HG03575 (cell line): Measurements from ENCODE around the gene TMTC2.

Source experiments
- ATAC-seq: cut with Tn5 transposase; IDR thresholded peaks from one replicate; pipeline ENCODE4 v1.9.1; 2021; ENCODE audit not compliant: unreplicated experiment, insufficient number of reproducible peaks, low FRiP score; ENCODE audit errors: extremely low read depth

The TMTC2 gene

DNA sequence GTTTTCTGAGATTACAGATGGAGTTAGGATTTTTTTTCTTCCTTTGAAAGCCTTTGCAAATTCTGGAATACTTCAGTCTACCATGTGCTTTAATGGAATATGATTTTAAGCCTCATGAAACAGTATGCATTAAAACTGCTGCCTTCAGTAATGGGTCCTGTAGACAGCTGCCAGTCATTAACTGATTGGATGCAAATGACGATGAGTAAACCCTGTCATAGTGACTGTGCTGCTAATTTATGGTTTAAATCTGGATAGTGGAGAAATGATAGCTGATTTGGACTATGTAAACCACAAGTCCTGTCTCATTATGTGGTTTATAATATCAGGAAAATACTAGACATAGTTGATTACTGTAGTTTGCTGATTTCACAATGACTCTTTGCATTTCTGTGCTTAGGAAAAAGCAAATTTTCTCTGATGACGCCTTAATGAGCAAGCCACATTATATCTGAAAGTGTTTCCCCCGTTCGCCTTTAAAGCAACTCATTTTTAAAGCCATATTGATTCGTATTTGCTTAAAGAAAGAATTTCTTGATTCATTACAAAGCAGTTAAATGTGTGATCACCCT is 217.6 kb downstream of the TMTC2 start:
- ATAC-seq, result no peak

DNA sequence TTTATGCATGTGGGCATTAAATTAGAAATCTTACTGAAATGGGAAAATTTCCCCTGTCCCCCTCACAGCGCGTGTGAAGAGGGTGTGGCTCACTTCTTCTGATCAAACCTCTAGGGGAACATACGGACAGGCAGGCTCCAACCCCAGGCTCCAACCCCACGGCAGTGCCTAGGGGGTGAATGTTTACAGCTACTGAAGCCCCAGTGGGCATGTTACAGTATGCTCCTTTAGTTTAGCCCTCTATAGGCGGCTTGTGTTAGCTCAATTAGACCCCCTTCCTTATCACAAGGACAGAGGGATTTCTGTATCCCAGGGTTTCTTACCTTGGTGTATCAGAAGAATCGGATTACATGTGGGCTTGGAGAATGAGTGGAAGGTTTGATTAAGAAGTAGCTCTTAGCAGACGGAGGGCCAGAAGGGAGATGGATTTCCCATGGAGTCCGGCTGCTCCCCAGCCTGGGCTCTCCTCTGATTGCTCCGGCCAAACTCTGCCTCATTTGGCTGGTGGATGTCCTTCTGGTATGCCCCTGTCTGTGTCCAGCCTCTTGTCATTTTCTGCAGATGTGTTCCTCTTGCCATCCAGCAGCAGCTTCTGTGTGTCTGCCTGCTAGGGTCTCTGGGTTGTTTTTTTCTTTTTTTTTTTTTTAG is 223.7 kb downstream of the TMTC2 start:
- no peak for ATAC-seq

DNA sequence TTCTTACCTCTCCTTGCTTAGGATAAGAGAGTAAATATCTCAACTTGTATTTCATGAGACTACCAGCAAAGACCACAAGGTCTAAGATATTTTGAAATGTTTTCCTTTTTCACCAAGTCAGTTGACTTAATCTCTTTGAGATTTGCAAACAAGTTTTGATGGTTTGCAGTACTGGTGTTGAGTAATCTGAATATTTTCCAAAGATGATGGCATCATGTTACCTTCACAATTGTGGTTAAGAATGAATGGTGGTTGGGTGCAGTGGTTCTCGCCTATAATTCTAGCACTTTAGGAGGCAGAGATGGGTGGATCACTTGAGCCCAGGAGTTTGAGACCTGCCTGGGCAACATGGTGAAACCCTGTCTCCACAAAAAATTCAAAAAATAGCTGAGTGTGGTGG is 225.7 kb downstream of the TMTC2 start:
- ATAC-seq, result no peak

DNA sequence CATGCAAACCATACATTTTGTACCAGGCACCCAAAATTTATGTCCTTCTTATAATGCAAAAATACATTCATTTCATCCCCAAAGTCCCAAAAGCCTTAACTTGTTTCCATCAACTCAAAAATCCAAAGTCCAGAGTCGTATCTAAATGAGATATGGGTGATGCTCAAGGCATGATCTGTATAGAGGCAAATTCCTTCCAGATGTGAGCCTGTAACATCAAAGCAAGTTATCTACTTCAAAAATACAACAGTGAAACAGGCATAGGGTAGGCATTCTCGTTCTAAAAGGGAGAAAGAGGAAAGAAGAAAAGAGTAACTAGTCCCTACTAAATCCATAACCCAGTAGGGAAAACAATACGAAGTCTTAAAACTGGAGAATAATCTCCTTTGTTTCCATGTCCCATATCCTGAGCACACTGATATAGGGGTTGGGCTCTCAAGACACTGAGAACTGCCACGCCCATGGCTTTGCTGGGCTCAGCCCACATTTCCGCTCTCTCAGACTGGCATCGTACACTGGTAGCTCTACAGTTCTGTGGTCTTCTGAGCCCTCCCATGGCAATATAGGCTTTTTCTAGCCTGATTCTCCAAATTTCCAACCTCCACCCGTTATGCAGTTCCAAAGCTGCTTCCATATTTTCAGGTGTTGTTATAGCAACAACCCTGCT is 232.8 kb downstream of the TMTC2 start:
- ATAC-seq, result no peak

DNA sequence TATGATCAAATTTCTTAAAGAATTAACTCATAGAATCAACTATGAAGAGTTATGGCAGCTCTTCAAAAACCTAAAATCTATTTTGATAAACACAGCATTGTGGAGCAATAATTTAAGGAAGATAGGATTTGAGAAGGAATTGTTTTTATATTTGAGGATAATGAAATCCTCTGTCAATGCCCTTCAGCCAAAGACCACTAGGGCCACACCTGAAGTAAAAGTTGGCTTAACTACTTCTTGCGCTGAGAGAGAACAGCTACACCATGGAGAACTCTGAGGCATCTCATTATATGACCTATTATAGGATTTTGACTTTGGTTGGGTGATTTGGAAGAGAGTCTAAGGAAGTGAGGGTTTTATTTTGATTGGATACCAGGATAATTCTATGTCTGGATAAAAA is 237.2 kb downstream of the TMTC2 start:
- no peak for ATAC-seq

DNA sequence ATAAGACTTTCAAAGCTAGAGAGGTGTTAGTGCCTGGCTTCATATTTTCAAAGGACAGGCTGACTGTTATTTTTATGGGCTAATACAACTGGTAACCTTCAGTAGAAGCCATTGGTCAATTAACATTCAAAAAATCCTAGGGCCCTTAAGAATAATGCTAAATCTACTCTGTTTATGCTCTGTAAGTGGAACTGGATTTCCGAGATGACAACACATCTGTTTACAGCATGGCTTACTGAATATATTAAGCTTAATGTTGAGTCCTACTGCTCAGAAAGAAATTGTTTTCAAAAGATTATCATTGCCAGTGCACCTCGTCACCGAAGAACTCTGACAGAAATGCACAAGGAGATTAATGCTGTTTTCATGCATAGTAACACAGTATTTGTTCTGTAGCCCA is 239.9 kb downstream of the TMTC2 start:
- ATAC-seq, result no peak

DNA sequence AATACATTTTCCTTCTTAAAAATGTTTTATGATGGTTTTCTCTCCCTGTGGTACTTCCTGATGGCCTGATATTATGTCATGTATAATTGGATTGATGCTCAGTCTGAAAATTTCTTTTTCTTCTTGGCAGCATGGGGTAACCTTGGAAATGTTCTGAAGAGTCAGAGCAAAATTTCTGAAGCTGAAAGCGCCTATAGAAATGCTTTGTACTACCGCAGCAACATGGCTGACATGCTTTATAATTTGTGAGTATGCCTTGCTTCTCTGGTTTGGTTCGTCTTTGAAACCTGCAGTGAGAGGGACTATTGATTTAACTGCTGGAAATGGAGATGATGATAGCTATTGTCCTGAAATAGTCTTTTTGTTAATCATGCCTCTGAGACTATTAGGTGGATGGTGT is 243.6 kb downstream of the TMTC2 start:
- ATAC-seq, result no peak

DNA sequence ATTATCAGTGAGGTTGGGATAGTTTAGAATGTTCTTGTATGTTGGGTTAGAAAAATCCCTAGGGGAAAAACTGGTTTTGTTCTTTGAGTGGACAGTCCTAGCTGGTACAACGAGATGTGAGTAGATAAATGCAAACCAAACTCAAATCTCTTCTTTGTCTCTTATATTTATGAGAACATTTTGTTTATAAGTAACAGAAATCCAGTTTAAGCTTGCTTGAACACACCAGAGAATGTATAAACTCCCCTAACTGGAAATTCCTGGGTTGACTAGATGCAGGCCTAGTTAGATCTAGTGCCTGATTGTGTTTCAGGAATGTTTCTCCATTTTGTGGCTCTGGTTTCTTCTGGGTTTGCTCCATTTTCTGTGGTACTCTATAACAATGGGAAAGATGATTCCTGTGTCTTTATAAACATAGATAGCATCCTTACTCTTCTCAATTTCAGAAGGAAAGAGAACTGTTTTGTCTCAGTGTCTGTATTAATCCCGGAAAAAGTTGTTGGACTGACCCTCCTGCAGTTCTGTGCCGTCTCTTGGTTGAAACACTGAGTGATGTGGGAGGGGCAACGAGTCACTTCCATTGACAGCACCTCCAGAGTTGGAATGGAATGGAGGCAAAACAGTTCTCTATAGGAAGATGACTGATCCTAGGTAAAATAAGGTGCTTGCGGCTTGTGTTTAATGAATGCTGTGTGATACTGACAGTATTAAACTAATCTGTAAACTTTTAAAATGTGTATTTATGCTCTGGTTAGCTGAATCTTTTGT is 244.8 kb downstream of the TMTC2 start:
- ATAC-seq, result no peak

DNA sequence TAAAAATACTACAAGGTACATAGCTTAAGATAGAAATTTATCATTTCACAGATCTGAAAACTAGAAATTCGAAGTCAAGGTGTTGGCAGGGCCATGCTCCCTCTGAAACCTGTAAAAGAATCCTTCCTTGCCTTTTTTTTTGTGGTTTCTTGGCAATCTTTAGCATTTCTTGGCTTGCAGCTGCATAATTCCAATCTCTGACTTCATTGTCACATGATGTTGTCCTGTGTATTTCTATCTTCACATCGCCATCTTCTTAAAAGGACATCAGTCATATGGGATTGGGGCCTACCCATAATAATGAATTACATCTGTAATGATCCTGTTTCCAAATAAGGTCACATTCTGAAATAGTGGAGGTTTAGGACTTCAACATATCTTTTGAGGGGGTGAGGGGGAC is 250.4 kb downstream of the TMTC2 start:
- no peak for ATAC-seq

DNA sequence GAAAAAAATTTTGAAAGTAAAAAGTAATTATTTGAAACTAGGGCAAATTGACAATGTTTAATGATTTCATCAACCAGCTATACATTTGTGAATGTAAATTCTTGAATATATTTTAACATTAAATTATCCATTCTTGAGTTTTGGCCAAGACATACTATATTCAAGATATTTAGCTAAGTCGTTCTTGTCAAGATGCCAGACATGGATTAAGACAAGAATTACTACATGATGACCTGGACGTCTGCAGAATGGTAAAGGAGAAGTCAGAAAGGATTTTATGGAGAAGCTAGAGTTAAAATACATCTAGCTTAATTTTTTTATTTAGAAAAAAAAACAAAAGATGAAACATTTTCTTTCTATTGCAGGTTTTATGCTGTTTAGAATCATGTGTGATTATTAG is 255.8 kb downstream of the TMTC2 start:
- ATAC-seq, result no peak

DNA sequence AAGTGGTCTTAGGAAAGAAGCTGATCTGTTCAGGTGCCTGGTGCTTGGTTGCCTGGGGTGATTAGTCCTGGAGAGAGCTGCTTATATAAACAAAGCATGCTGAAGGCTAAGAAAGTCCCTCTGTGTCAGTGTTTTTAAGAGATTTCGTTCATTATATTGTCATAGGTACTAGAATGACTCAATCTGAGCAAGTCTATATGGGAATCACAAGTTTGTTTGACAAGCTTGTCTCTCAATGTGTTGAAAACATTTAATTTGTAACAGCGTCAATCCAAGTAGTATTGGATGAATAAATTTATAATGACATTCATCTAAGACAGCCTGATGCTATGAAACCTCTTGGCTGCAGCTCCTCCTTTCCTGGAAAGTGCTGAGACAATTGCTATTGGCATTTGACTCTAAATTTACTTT is 256.3 kb downstream of the TMTC2 start:
- ATAC-seq, result peak; percentile 34

DNA sequence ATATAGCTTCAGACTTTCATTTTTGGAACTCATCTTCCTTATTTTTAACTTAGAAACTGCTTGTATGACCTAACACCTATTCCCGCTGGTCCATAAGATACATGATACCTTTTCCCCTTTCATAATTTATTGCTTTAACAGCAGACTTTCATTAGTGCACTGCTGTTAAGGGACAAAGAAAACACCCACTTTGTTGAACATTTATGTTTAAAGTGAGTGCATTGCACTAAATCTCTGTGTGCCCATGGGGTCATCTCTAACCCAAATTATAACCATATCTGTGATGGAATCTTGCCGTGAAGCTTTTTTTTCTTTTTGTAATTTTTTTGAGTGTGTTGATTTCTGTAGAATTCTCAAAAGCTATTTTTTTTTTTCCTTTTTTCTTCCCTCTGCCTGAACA is 261.8 kb downstream of the TMTC2 start:
- no peak for ATAC-seq

DNA sequence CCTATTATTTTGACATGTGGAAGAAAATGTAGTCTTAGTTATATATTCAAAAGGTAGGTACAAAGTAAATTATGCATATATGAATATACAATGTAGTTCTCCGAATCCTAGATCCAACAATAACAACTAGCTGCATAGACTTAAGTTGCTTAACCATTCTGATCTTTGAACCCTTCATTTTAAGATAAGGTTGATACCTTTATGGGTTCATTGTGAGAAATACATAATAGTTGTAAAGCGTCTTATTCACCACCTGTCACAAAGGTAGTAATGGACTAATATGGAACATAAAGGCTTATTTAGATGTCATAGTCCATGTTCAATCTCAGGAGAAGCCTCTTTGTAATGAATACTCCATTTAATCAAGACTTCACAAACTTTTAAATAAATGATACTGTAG is 263.6 kb downstream of the TMTC2 start:
- no peak for ATAC-seq

DNA sequence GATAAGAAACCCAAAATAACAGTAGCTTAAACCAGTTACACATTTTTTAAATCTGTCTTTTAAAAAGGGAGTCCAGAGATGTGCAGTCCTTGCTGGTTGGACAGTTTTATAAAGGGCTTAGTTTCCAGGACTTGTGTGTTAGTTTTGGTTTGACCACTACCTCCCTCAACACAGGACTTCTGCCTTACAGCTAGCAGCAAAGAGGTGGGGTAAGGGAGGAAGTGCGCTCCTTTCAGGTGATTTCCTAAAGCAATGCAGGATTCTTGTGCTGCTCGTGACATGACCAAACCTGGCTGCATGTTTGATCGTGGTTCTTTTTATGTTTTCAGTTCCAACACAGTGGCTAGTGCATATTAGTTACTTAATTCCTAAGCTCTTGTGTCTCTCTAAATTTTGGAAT is 266.2 kb downstream of the TMTC2 start:
- no peak for ATAC-seq

DNA sequence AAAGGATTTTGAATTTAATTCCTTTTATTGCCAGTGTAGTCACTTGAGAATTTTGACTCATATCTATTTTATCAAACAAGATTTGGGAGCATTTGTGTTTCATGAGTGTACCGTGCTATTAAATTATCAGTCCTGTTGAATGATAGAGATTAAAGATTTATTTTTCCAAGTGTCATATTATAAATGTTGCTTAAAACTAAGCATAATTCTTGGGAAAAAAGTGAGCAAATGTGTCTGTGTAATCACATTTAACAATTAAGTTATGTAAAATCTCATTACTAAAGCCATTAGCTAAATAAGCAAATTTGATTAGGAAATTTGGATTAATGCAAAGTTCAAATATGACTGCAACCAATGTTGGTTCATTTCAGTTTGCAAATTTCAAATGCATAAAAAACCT is 266.7 kb downstream of the TMTC2 start:
- no peak for ATAC-seq

DNA sequence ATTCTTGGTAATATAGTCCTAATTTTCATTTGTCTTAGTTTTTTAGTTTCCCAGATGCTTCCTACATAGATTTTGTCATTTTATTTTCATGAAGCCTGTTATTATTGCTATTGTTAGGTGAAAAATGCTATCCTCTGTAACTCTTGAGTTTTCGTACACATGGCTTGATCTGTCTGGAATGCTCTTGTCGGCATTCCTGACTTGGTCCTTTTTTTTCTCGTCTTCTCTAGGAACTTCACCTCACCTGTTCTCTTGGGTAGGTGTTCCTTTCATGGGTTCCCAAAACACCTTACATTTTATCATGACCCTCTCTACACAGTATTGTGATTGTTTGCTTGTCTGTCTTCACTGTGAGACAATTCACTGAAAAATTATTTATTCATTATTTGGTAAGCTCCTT is 267.4 kb downstream of the TMTC2 start:
- no peak for ATAC-seq

DNA sequence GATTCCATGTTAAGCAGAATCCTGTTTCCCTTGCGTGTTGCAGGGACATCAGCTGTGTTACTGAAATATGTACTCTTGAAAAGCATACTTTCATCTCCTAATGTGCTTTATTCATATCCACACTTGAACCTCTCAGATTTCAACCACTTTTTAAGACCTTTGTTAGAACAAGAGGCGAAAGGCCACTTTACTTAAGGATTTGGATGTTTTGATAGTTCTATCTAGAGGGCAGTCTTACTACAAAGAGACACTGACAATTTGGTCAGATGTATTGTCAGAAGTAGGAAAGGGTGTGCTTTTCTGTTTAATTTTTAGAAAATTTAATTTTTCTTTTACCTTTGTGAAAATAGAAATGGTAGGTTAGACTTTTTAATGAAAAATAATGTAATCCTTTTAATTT is 267.9 kb downstream of the TMTC2 start:
- ATAC-seq, result no peak

DNA sequence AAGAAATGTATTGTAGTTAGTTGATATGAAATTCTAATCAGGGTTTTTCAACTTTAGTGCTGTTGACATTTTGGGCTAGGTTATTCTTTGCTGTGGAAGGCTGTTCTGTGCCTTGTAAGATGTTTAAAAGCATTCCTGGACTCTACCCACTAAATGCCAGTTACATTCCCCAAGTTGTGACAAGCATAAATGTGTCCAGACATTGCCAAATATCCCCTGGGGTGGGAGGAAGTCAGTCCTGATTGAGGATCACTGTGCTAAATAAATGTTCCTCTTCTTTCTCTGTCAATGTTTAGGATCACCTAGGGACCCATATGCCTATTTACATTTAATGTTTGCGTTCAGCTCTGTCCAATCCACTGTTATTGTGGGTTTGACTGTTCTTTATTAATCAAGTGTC is 268.3 kb downstream of the TMTC2 start:
- no peak for ATAC-seq

DNA sequence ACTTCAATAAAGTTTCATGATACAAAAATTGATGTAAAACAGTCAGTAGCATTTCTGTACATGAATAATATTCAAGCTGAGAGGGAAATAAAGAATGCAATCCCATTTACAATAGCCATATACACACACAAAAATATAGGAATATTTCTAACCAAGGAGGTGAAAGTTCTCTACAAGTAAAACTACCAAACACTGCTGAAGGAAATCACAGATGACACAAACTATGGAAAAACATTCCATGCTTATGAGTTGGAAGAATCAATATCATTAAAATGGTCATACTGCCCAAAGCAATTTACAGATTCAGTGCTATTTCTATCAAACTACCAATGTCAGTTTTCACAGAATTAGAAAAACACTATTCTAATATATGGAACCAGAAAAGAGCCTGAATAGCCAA is 272.3 kb downstream of the TMTC2 start:
- ATAC-seq, result no peak

DNA sequence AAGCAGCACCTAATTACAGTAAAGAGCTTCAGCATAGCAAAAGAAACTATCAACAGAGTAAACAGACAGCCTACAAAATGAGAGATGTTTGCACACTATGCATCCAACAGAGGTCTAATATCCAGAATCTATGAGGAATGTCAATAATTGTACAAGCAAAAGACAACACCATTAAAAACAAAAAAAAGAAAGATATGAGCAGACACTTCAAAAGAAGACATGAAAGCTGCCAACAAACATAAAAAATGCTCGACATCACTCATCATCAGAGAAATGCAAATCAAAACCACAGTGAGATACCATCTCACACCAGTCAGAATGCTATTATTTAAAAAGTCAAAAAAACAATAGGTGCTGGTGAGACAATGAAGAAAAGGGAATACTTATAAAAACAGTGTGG is 273.1 kb downstream of the TMTC2 start:
- ATAC-seq, result no peak
